GM06990 (cell line): ENCODE measurements around the gene PLXNB1.

Experiments
- DNase-seq: peaks from one replicate; pipeline ENCODE4 v3.0.0-alpha.2; 2011; ENCODE audit not compliant: insufficient read length; ENCODE audit errors: extremely low read depth
- H3K27me3 ChIP-seq: replicated peaks from 2 replicates; pipeline ENCODE4 v1.6.0; 2011; ENCODE audit warnings: low read length; ENCODE audit not compliant: control insufficient read depth, insufficient read depth
- H3K36me3 ChIP-seq: 2 replicates; pipeline ENCODE4 v1.5.1; 2011; ENCODE audit warnings: low read length; ENCODE audit not compliant: control insufficient read depth, insufficient read depth
- H3K4me3 ChIP-seq: replicated peaks from 2 replicates; pipeline ENCODE4 v1.5.1; 2011; ENCODE audit warnings: low read depth, mild to moderate bottlenecking, control low read depth, low read length
- TF ChIP-seq, protein P1 (sequence below): IDR thresholded peaks from 2 replicates; pipeline ENCODE4 v1.5.1; 2011; ENCODE audit warnings: low read length, control low read depth, mild to moderate bottlenecking, inconsistent platforms; ENCODE audit not compliant: insufficient read depth, poor library complexity, severe bottlenecking

The PLXNB1 gene

DNA sequence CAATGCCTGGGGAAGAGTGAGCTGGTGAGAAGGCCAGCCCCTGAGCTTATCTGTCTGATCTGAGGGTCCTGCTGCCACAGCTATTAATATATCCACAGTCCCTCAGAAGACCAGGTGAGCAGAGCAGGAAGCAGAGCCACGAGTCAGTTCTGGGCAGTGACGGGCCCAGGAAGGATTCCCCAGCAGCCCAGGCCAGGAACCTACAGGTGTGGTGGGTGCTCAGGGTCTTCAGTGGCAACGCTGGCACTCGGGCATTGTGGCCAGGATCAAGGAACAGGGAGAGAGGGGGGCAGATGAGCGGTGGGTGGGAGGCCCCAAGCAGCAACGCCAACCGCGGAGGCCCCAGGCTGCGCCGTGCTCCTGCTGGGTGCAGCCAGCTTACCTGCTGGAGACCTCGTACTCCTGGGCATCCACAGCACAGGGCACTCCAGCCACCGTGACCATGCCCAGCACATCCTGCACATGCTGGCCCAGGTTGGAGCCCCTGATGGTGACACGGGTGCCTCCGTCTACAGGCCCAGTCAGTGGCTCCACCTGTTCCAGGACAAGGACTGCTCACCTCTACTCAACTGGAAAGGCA, 12.3 kb downstream of the PLXNB1 start:
- no peak for DNase-seq
- Histone ChIP-seq H3K4me3 (no peak overlapping the region), H3K27me3 (no peaks in the 10 kb centered on the region), H3K36me3 (no peaks in the 10 kb centered on the region; the same call in 1 of the 2 replicates)
- TF ChIP-seq, protein P1, sequence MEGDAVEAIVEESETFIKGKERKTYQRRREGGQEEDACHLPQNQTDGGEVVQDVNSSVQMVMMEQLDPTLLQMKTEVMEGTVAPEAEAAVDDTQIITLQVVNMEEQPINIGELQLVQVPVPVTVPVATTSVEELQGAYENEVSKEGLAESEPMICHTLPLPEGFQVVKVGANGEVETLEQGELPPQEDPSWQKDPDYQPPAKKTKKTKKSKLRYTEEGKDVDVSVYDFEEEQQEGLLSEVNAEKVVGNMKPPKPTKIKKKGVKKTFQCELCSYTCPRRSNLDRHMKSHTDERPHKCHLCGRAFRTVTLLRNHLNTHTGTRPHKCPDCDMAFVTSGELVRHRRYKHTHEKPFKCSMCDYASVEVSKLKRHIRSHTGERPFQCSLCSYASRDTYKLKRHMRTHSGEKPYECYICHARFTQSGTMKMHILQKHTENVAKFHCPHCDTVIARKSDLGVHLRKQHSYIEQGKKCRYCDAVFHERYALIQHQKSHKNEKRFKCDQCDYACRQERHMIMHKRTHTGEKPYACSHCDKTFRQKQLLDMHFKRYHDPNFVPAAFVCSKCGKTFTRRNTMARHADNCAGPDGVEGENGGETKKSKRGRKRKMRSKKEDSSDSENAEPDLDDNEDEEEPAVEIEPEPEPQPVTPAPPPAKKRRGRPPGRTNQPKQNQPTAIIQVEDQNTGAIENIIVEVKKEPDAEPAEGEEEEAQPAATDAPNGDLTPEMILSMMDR = no peak

DNA sequence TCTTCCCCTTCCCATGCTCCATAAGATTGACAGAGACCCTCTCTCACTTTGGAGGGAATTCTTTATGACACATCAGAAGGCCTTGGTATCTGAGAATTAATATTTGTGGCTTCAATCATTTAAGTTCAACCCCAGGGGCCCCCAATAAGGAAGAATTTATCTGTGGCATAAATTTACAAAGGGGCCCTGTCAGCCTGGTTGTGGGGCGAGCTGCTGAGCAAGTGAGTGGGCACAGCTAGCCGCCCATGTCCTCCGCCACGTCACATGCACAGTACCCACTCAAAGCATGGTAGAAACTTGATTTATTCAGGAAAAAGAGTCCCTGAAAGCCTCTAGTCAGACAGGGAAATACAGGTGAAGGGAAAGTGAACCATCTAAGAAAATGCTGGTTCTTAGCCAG, 13.3 kb downstream of the PLXNB1 start:
- no peak overlapping the region for H3K4me3 ChIP-seq
- H3K27me3 ChIP-seq = no peaks in the 10 kb centered on the region
- no peak for DNase-seq
- TF ChIP-seq, protein P1 = no peak
- no peaks in the 10 kb centered on the region; the same call in 1 of the 2 replicates for H3K36me3 ChIP-seq

GRCh38 chr3:48416091-48416505, 13.8 kb downstream of the PLXNB1 start:
- Histone ChIP-seq H3K36me3 (no peaks in the 10 kb centered on the region; the same call in 1 of the 2 replicates), H3K27me3 (no peaks in the 10 kb centered on the region), H3K4me3 (no peak overlapping the region)
- no peak for DNase-seq
- TF ChIP-seq, protein P1 = no peak

GRCh38 chr3:48415251-48415953, 14.5 kb downstream of the PLXNB1 start:
- Histone ChIP-seq H3K27me3 (no peaks in the 10 kb centered on the region), H3K4me3 (no peak overlapping the region), H3K36me3 (no peaks in the 10 kb centered on the region; the same call in 1 of the 2 replicates)
- TF ChIP-seq, protein P1 = no peak
- DNase-seq = no peak

- DNase-seq = no peak
- Histone ChIP-seq H3K36me3 (no peaks in the 10 kb centered on the region; the same call in 1 of the 2 replicates), H3K4me3 (no peak overlapping the region), H3K27me3 (no peaks in the 10 kb centered on the region)
- TF ChIP-seq, protein P1 = no peak
Observed at GRCh38 chr3:48414376-48415250, 15.3 kb downstream of the PLXNB1 start.
